GM19043 (cell line): ENCODE data around the gene NUP133.
"Not testable (repeated sequence)": the region's sequence is repeated elsewhere in the genome, so short reads cannot be mapped to it uniquely, and the experiment has no call there.

ENCODE experiments used
- ATAC-seq: cut with Tn5 transposase; IDR thresholded peaks from one replicate; pipeline ENCODE4 v1.9.1; 2021; ENCODE audit warnings: low read depth; ENCODE audit not compliant: unreplicated experiment

The NUP133 gene

GRCh38 chr1:229511201-229511600, 3.1 kb upstream of the NUP133 start:
- ATAC-seq, result not testable (repeated sequence)

GRCh38 chr1:229509576-229509975, 1.4 kb upstream of the NUP133 start:
- ATAC-seq, result no peak

GRCh38 chr1:229508823-229509337, 739 bp upstream of the NUP133 start:
- no peak for ATAC-seq

GRCh38 chr1:229507502-229507901, 639 bp downstream of the NUP133 start:
- ATAC-seq, result no peak

GRCh38 chr1:229506633-229507032, 1.5 kb downstream of the NUP133 start:
- ATAC-seq, result no peak

GRCh38 chr1:229495782-229496181, 12.4 kb downstream of the NUP133 start:
- no peak for ATAC-seq

GRCh38 chr1:229487181-229487580, 21.0 kb downstream of the NUP133 start:
- ATAC-seq, result no peak

GRCh38 chr1:229485318-229485717, 22.8 kb downstream of the NUP133 start:
- no peak for ATAC-seq

GRCh38 chr1:229482511-229482910, 25.6 kb downstream of the NUP133 start:
- ATAC-seq, result no peak

GRCh38 chr1:229480495-229480894, 27.6 kb downstream of the NUP133 start:
- ATAC-seq, result no peak

- peak; percentile 77 for ATAC-seq
These were observed 28.3 kb downstream of the NUP133 start for GRCh38 chr1:229479660-229480399.

- ATAC-seq, result peak; percentile 65
These were observed 29.3 kb downstream of the NUP133 start for GRCh38 chr1:229478852-229479251.

- not testable (repeated sequence) for ATAC-seq
These were observed 32.3 kb downstream of the NUP133 start for GRCh38 chr1:229475859-229476258.

GRCh38 chr1:229474509-229474908, 33.6 kb downstream of the NUP133 start:
- no peak for ATAC-seq

- no peak for ATAC-seq
These were observed 37.0 kb downstream of the NUP133 start for GRCh38 chr1:229471175-229471574.

- no peak for ATAC-seq
These were observed 37.6 kb downstream of the NUP133 start for GRCh38 chr1:229470406-229471043.

GRCh38 chr1:229466887-229467286, 41.3 kb downstream of the NUP133 start:
- no peak for ATAC-seq

GRCh38 chr1:229464672-229465071, 43.5 kb downstream of the NUP133 start:
- no peak for ATAC-seq

- ATAC-seq, result no peak
These were observed 47.0 kb downstream of the NUP133 start for GRCh38 chr1:229461032-229461668.

GRCh38 chr1:229459815-229460214, 48.3 kb downstream of the NUP133 start:
- no peak for ATAC-seq

- no peak for ATAC-seq
These were observed 50.7 kb downstream of the NUP133 start for GRCh38 chr1:229457436-229457835.
